Occipital lobe (tissue), 2 donors: ENCODE measurements around the gene GMDS. TPM values are rescaled to one million over a fixed set of nuclear protein-coding genes. Genes with fewer than 3 reads are reported as not detected.

Source experiments
- DNase-seq: peaks from one replicate; lab custom pipeline; 2025; lab: John Stamatoyannopoulos, UW
- total RNA-seq: library from RNA; depleted of rRNA; stranded (reverse); fragments of >200 nt; gene quantifications from one replicate; pipeline ENCODE4 v1.2.3, GENCODE V29; 2014

GMDS gene
- total RNA-seq, 1 donor from 2014 or later: 6.1 TPM

- DNase-seq: no peak
Measured at GRCh38 chr6:1949538-1949937, 295.9 kb downstream of the GMDS start.

GRCh38 chr6:1947922-1948321, 297.5 kb downstream of the GMDS start:
- no peak for DNase-seq

- no peak for DNase-seq
Measured at GRCh38 chr6:1946583-1946982, 298.8 kb downstream of the GMDS start.

GRCh38 chr6:1945235-1945832, 300.1 kb downstream of the GMDS start:
- no peak for DNase-seq

- DNase-seq: no peak
Measured at GRCh38 chr6:1942834-1943233, 302.6 kb downstream of the GMDS start.

DNA sequence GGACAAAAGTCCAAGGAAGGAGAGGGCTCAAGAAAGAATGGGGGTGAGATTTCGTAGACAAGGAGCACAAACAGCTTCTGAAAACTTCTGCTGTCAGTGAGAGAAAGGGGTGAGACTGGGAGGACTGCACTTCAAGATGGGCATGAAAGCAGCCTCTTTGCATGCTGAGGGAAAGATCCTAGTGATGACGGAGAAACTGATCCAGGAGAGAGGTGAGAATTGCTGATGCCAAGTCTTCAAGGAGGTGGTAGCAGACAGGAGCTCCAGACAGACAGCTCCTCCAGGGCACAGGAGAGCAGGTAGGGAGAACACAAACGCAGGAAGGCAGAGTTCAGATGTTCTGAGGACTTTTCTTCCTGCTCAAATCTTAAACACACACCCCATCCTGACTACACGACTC, 303.9 kb downstream of the GMDS start:
- DNase-seq: no peak

DNA sequence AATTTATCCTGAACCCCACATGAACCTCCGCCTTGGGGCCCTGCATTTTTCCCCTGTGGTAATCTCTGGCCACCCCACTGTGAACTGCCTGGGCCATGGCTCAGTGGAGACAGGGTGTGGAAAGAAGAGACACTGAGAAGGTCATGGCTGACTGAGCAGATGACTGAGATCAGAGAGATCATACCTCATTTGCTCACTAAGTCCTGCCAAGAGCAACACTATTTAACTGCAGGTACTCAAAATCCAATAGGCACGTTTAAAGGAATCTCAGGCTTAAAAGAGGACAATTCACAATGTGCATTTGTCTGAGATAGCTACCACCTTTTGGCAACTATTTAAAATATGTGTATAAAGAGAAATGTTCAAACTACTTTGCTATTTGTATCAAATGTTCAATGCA, 305.0 kb downstream of the GMDS start:
- DNase-seq: no peak

DNA sequence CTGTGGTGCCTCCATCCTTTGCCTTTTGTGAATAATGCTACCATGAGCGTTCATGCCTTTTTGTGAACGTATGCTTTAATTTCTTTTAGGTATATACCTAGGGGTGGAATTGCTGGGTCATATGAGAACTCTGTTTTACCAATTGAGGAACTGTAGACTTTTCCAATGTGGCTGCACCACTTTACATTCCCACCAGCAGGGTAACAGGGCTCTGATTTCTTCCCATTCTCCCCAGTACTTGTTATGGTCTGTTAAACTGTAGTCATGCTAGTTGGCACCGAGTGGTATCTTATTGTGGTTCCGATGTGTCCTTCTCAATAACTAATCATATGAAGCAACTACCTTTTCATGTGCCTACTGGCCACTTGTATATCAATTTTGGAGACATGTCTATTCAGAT, 312.1 kb downstream of the GMDS start:
- DNase-seq: no peak

DNA sequence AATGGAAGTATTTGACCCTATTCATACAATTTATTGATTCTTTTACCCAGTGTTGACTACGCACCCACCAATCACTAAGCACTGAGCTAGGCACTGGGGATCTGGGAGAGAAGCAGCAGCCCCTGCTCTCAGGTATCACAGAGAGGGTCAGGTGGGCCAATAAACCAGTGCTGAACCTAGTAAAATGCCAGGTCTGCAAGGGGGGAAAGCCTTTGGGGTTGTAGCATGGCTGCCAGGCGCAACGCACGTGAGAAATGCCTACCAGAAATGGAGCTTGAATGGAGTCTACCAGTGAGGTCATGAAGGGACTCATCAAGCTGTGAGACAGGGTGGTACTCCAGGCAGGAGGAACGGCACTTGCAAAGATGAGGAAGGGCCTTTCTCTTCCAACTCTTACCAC, 313.6 kb downstream of the GMDS start:
- no peak for DNase-seq

- no peak for DNase-seq
Measured at GRCh38 chr6:1930356-1930755, 315.0 kb downstream of the GMDS start.

DNA sequence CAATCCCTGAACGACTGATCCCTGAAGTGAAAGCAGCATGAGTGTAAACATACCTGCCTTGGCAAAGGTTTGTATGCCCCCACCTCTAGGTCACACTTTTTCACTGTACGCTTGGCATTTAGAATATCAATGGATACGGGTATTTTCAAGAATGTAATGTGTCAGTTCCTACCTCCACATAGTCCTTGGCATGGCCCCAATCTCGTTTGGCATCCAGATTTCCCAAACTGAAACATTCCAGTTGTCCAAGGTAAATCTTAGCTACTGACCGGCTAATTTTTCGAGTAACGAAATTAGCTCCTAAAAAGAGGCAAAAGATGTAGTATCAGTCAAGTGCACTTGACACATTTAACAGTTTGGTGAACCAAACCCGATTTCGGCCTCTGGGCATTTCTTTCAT, 315.5 kb downstream of the GMDS start:
- DNase-seq: no peak

DNA sequence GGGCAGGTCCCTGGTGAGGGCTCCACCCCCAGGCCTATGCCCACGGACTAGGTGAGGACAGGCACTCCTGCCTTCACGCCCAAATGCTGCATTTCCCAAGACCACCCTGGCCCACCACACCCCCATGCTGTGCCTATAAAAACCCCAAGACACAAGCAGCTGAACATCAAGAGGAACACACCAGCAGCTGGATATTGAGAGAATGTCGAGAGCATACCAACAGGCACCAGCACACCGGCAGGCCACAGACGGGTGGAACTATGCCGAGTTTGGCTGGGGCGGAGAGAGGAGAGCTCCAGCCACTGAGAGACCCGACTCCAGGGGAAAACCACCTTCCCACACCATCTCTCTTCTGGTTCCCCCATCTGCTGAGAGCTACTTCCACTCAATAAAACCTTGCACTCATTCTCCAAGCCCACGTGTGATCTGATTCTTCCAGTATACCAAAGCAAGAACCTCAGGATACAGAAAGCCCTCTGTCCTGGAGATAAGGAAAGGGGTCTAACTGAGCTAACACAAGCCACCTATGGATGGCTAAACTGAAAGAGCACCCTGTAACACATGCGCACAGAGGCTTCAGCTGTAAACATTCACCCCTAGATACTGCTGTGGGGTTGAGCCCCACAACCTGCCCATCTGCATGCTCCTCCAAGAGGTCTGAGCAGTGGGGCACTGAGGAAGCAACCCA, 319.5 kb downstream of the GMDS start:
- no peak for DNase-seq

DNA sequence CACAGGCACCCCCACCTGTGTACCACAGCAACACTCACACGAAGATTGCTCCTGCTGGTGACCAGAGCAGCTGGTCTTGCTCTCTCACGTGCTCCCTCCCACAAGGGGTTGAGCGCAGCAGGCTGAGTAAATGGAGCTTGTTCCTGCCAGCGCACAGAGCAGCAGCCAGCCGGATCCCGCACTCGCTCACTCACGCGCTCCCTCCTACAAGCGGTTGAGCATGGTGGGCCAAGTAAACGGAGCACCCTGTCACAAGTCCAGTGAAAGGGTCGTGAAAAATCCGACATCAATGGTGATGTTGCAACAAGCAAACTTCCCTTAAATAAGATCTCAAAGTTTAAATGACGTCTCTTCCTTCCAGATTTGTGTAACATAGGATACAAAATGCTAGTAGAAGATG, 322.0 kb downstream of the GMDS start:
- no peak for DNase-seq

- DNase-seq: peak; percentile 37
Measured at GRCh38 chr6:1917626-1918371, 327.6 kb downstream of the GMDS start.

GRCh38 chr6:1916334-1917070, 328.9 kb downstream of the GMDS start:
- no peak for DNase-seq

DNA sequence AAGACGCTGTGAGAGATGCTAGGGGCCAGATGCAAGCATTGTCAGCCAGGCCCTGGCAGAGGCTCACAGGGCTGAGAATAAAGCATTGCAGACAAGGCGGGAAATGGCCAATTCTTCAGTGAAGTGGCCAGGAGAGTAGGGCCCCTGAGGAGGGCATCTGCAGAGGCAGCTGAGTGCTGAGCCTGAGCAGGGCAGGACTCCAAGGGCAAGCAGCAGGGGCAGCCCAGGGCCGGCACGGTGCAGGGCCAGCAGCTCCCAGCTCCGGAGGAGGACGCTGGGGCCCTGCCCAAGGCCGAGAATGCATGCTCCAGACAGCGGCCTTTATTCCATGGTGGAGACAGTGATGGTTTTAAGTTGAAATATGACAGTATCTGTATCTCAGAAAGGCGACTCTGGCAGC, 330.2 kb downstream of the GMDS start:
- no peak for DNase-seq

DNA sequence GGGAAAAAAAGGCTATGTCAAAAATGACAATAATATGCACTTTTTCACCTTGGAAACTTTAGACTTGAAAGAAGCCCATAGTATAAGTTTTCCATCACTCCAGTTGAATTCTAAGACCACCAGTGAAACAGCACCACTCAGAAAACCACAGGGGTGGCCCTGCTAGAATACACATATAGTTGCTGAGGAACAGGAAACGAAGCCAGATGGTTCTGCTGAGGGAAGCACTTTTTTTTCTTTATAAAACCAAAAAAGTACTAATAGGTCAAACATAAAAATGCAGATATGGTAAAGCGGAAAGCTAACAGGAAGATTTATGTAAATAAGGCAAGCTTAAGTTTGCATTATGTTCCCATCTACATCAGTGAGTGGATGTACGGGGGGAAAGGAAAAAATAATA, 331.8 kb downstream of the GMDS start:
- DNase-seq: no peak

GRCh38 chr6:1912731-1913130, 332.7 kb downstream of the GMDS start:
- no peak for DNase-seq

DNA sequence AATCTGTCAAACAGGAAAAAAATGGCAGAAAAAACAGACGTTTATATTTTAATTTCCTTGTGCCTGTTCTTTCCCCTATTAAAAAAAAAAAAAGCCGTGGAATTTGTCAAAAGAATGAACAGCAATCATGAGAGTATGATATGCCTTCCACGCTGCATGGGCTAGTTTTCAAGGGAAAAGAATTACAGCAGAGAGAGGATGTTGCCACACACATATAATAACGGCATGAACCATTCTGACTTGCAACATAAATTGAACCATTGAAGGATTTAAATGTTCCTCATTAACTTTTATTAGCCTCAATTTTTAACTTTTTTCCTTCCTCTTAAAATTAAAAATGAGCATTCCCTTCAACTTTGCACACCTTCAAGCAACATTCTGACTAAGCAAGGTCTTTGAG, 333.9 kb downstream of the GMDS start:
- no peak for DNase-seq

GRCh38 chr6:1910621-1911407, 334.6 kb downstream of the GMDS start:
- no peak for DNase-seq

- no peak for DNase-seq
Measured at GRCh38 chr6:1908784-1909183, 336.6 kb downstream of the GMDS start.
